ENCODE measurements around the gene TBC1D4.

The TBC1D4 gene

DNA sequence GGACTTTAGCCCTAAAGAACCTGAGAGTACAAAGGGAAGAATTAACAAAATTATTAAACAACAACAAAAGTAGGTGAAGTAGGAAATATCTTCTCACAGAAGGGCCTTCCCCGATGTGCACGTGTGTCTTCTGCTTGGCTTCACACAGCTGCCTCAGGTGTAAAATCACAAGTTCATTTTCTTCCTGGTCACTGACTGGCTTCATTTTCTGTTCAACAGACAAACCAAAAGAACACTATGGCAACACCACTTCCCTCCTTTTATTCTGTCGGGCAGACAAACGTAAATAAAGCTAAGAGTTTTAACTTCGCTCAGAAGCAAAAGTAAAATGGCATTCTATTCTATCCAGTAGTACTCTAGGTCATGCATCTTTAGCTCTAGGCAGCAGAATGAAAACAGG lies 140.9 kb downstream of the TBC1D4 start:
- Histone ChIP-seq H3K4me2 (no peak overlapping the region), H3K4me1 (no peaks in the 10 kb centered on the region), H3K36me3 (peaks cover 74% of the 10 kb centered on the region), H4K20me1 (no peaks in the 10 kb centered on the region), H3K9ac (no peak overlapping the region), H3K4me3 (no peak overlapping the region), H3K27ac (no peak overlapping the region), H3K27me3 (no peaks in the 10 kb centered on the region), H3K9me3 (no peaks in the 10 kb centered on the region)
- TF ChIP-seq Cebpa-rat (IDR thresholded peaks at IDR 0.05), result no peak

GRCh38 chr13:75339635-75340374 lies 142.2 kb downstream of the TBC1D4 start:
- no peaks in the 10 kb centered on the region for H3K27me3 ChIP-seq
- H3K9ac ChIP-seq, result no peak overlapping the region
- no peak for TF ChIP-seq Cebpa-rat (IDR thresholded peaks at IDR 0.05)
- no peak overlapping the region for H3K4me3 ChIP-seq
- no peaks in the 10 kb centered on the region for H3K9me3 ChIP-seq
- no peaks in the 10 kb centered on the region for H4K20me1 ChIP-seq
- H3K4me2 ChIP-seq, result no peak overlapping the region
- no peaks in the 10 kb centered on the region for H3K4me1 ChIP-seq
- H3K27ac ChIP-seq, result no peak overlapping the region
- H3K36me3 ChIP-seq, result peaks cover 80% of the 10 kb centered on the region

DNA sequence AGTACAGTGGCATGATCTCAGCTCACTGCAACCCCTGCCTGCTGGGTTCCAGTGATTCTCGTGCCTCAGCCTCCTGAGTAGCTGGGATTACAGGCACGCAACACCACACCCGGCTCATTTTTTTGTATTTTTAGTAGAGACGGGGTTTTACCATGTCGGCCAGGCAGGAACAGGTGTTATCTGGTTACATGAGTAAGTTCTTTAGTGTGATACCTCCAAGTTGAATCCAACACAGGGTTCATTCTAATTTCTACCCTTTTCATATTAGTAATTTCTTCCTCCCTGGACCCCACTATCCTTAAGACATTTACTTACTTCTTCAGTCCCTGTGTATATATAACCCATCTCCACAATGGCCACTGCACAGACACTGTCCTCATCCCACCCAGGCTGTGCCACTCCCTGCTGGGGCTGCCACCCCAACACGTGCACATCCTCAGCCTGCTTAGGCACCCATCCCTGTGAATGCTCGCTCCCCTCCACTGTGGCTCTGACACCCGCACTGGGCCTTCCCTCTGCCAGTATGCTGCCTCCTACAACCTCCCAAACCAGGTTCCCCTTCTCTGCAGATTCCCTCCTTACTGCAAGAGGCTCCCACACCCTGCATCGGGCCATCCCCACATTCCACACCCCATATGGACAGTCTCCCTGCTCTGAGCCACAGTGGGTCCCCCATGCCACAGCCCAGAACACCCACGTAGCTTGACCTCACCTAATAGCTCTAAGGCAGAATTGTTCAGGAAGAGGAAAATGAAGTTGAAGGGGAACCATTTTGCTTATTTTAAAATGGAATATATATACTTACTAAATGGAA lies 147.1 kb downstream of the TBC1D4 start:
- H3K27me3 ChIP-seq, result no peaks in the 10 kb centered on the region
- no peak overlapping the region for H3K4me3 ChIP-seq
- no peak for TF ChIP-seq Cebpa-rat (IDR thresholded peaks at IDR 0.05)
- H3K4me2 ChIP-seq, result no peak overlapping the region
- H3K9me3 ChIP-seq, result no peaks in the 10 kb centered on the region
- no peaks in the 10 kb centered on the region for H3K4me1 ChIP-seq
- H3K27ac ChIP-seq, result no peak overlapping the region
- no peaks in the 10 kb centered on the region for H4K20me1 ChIP-seq
- no peak overlapping the region for H3K9ac ChIP-seq
- H3K36me3 ChIP-seq, result peaks cover 62% of the 10 kb centered on the region

DNA sequence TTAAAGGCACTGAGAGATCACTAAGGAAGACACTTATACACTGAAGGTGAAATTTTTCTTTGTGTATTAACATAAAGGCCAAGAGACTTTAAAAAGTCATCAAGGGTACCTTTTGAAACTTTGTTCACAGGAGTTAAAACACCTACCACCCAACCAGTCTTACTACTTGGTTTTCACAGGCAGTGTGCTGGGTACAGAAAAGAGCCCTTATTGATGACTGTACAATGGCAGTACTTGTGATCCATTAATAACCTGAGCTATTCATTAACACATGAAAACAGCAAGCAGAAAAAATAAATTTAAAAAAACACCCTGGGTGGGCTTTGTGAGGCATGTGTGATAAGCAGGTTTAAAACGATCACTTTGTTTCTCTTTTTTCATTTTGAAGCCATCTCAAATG lies 148.9 kb downstream of the TBC1D4 start:
- Histone ChIP-seq H4K20me1 (no peaks in the 10 kb centered on the region), H3K36me3 (peaks cover 45% of the 10 kb centered on the region), H3K9me3 (no peaks in the 10 kb centered on the region), H3K4me3 (no peak overlapping the region), H3K27ac (no peak overlapping the region), H3K4me1 (no peaks in the 10 kb centered on the region), H3K4me2 (no peak overlapping the region), H3K27me3 (no peaks in the 10 kb centered on the region), H3K9ac (no peak overlapping the region)
- no peak for TF ChIP-seq Cebpa-rat (IDR thresholded peaks at IDR 0.05)

- Histone ChIP-seq H3K4me1 (peaks cover 5% of the 10 kb centered on the region), H3K36me3 (peaks cover 39% of the 10 kb centered on the region), H4K20me1 (no peaks in the 10 kb centered on the region), H3K4me3 (no peak overlapping the region), H3K4me2 (no peak overlapping the region), H3K27ac (no peak overlapping the region), H3K9me3 (no peaks in the 10 kb centered on the region), H3K9ac (no peak overlapping the region), H3K27me3 (no peaks in the 10 kb centered on the region)
- no peak for TF ChIP-seq Cebpa-rat (IDR thresholded peaks at IDR 0.05)
Measured at GRCh38 chr13:75331792-75332349, 150.1 kb downstream of the TBC1D4 start.

DNA sequence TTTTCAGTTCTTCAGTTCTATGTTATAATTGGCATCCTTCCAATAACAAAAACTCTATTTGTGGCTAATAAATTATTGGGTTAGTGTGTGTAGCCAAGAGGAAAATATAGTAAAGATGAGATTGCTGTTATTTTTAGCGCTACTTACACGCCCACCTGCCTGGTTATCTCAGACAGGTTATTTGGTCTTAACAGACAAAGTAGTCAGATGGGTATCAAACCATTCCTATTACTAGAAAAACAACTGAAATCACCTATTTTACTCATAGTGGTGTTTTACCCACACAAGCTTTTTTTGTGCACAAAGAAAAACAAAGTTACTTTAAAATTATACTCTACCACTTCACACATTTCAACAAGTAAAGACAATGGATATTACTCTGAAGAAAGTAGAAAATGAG lies 151.2 kb downstream of the TBC1D4 start:
- no peak for TF ChIP-seq Cebpa-rat (IDR thresholded peaks at IDR 0.05)
- no peak overlapping the region for H3K9ac ChIP-seq
- H3K4me2 ChIP-seq, result no peak overlapping the region
- H3K4me1 ChIP-seq, result peaks cover 11% of the 10 kb centered on the region
- H3K27ac ChIP-seq, result no peak overlapping the region
- no peaks in the 10 kb centered on the region for H3K9me3 ChIP-seq
- no peaks in the 10 kb centered on the region for H4K20me1 ChIP-seq
- no peak overlapping the region for H3K4me3 ChIP-seq
- H3K27me3 ChIP-seq, result no peaks in the 10 kb centered on the region
- peaks cover 39% of the 10 kb centered on the region for H3K36me3 ChIP-seq

- Histone ChIP-seq H3K36me3 (peaks cover 30% of the 10 kb centered on the region), H3K9me3 (no peaks in the 10 kb centered on the region)
- TF ChIP-seq Cebpa-rat (IDR thresholded peaks at IDR 0.05), result no peak
Measured at GRCh38 chr13:75329723-75330122, 152.2 kb downstream of the TBC1D4 start.

GRCh38 chr13:75329097-75329496 lies 152.9 kb downstream of the TBC1D4 start:
- Histone ChIP-seq H3K9ac (no peak overlapping the region), H3K9me3 (no peaks in the 10 kb centered on the region), H3K4me1 (peaks cover 11% of the 10 kb centered on the region), H3K4me3 (no peak overlapping the region), H3K27me3 (no peaks in the 10 kb centered on the region), H3K27ac (no peak overlapping the region), H3K4me2 (no peak overlapping the region), H3K36me3 (peaks cover 27% of the 10 kb centered on the region), H4K20me1 (no peaks in the 10 kb centered on the region)
- TF ChIP-seq Cebpa-rat (IDR thresholded peaks at IDR 0.05), result no peak

More at GRCh38 chr13:75329723-75330122, 152.2 kb downstream of the TBC1D4 start:
- H4K20me1 ChIP-seq, result no peaks in the 10 kb centered on the region
- H3K27me3 ChIP-seq, result no peaks in the 10 kb centered on the region
- no peak overlapping the region for H3K27ac ChIP-seq
- no peak overlapping the region for H3K9ac ChIP-seq
- H3K4me2 ChIP-seq, result no peak overlapping the region
- H3K4me3 ChIP-seq, result no peak overlapping the region
- peaks cover 11% of the 10 kb centered on the region for H3K4me1 ChIP-seq

GRCh38 chr13:75327135-75327510 lies 154.8 kb downstream of the TBC1D4 start:
- H3K9ac ChIP-seq, result no peak overlapping the region
- no peaks in the 10 kb centered on the region for H4K20me1 ChIP-seq
- peaks cover 26% of the 10 kb centered on the region for H3K36me3 ChIP-seq
- no peak overlapping the region for H3K27ac ChIP-seq
- H3K9me3 ChIP-seq, result no peaks in the 10 kb centered on the region
- H3K4me1 ChIP-seq, result peaks cover 11% of the 10 kb centered on the region
- no peak overlapping the region for H3K4me2 ChIP-seq
- no peaks in the 10 kb centered on the region for H3K27me3 ChIP-seq
- TF ChIP-seq Cebpa-rat (IDR thresholded peaks at IDR 0.05), result no peak
- H3K4me3 ChIP-seq, result no peak overlapping the region
